ENCODE results near the gene TSPO2.

- TF ChIP-seq CTCF (IDR thresholded peaks at IDR 0.05) (no peak), POLR2A (IDR thresholded peaks at IDR 0.05) (no peak)
These were observed 36.8 kb downstream of the TSPO2 start for GRCh38 chr6:41079080-41079479.
